Kidney (tissue), 14 donors: Measurements from ENCODE around the gene SLC18A3. TPM values are rescaled to one million over a fixed set of nuclear protein-coding genes. Genes with fewer than 3 reads are reported as not detected.

Experiments used
- DNase-seq, 5 donors: peaks; one replicate each; pipeline ENCODE4 v3.0.0-alpha.2; 2013 to 2020
- FAIRE-seq: peaks from 2 replicates; lab custom pipeline; 2012; peaks lifted over from hg19 to GRCh38; lab: Jason Lieb, UNC
- H3K27ac ChIP-seq, 2 donors: one replicate each; pipeline ENCODE4 v1.7.0; 2013; ENCODE audit warnings: low read depth in 2 of 2, low read length in 2 of 2, inconsistent platforms in 1 of 2
- H3K27me3 ChIP-seq: one replicate; pipeline ENCODE4 v1.7.1; 2013; ENCODE audit warnings: low read length, inconsistent platforms; ENCODE audit not compliant: control insufficient read depth, insufficient read depth
- H3K36me3 ChIP-seq, 3 donors: one replicate each; pipeline versions ENCODE4 v1.7.0 to v1.7.1; 2013; ENCODE audit warnings: low read length in 3 of 3, control low read depth in 1 of 3, inconsistent platforms in 1 of 3; ENCODE audit not compliant: insufficient read depth in 3 of 3, control insufficient read depth in 2 of 3
- H3K4me1 ChIP-seq, 3 donors: one replicate each; pipeline versions ENCODE4 v1.7.0 to v1.7.1; 2013; ENCODE audit warnings: low read length in 3 of 3, inconsistent platforms in 1 of 3, low read depth in 1 of 3; ENCODE audit not compliant: control insufficient read depth in 2 of 3, insufficient read depth in 2 of 3
- H3K4me3 ChIP-seq, 3 donors: one replicate each; pipeline versions ENCODE4 v1.7.0 to v1.8.1; 2013; ENCODE audit warnings: low read length in 3 of 3, control low read depth in 1 of 3, inconsistent platforms in 1 of 3
- H3K9ac ChIP-seq, 3 donors: one replicate each; pipeline versions ENCODE4 v1.7.0 to v1.7.1; 2013; ENCODE audit warnings: low read length in 3 of 3, control low read depth in 1 of 3, inconsistent platforms in 1 of 3
- H3K9me3 ChIP-seq, 3 donors: one replicate each; pipeline versions ENCODE4 v1.7.0 to v1.7.1; 2013; ENCODE audit warnings: low read length in 3 of 3, control low read depth in 1 of 3, inconsistent platforms in 1 of 3; ENCODE audit not compliant: control insufficient read depth in 2 of 3, insufficient read depth in 1 of 3
- intact Hi-C: fragments of 100-400 bp; cut with DNase I; formaldehyde crosslinking; loops from one replicate; pipeline ENCODE4 v1.11.1; 2022
- polyA plus RNA-seq: library from polyadenylated mRNA; stranded (reverse); fragments of 350-450 nt; fragmentation: Illumina TruSeq; extraction: RNeasy Lipid Tissue Mini Kit (QIAGEN cat#74804); gene quantifications from one replicate; pipeline ENCODE4 v1.2.3, GENCODE V29; 2014; ENCODE audit warnings: low read depth, low replicate concordance; ENCODE audit not compliant: insufficient read depth
- total RNA-seq: library from RNA; stranded (reverse); fragmentation: NEBNext Ultra II Directional; extraction: Animal tissue kit (Norgen Biotek cat#: 25700); gene quantifications from one replicate; pipeline ENCODE4 v1.2.1, GENCODE V29; 2021
- TF ChIP-seq, protein P1 (sequence below): IDR thresholded peaks from 3 replicates; pipeline ENCODE4 v1.5.1; 2012; ENCODE audit warnings: mild to moderate bottlenecking, moderate library complexity, borderline replicate concordance; ENCODE audit not compliant: insufficient read depth; ENCODE audit errors: extremely low read depth
- donor health status: control.
- donor health status: control.
- donor health status: control.
- donor health status: control.
- donor health status: control.
- donor health status: DM: yes; HTN: yes; CAD: no.
- donor health status: Normal renal cell carcinoma (clear cell type).

The SLC18A3 gene
- total and polyA plus RNA-seq, 2 donors from 2014 or later = not detected

DNA sequence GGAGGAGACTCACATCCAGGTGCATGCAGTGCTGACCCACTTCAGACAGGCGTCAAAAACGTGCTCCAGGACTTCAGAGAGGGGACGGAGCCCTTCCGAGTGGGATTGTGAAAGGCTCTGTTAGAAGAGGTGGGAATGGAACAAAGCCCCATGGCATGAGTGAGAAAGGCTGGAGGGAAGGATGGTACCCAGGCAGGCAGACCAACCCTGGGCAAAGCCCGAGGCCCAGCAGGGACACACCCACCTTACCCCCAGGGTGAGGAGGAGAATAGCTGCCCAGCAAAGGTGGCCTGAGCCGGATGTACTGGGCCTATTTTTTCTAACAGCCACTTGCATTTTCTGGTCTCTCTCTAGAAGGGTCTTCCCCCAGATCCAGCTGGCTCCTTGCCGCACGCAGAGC is 18.5 kb downstream of the SLC18A3 start:
- intact Hi-C loops = no loop called here
- no peak for FAIRE-seq

DNA sequence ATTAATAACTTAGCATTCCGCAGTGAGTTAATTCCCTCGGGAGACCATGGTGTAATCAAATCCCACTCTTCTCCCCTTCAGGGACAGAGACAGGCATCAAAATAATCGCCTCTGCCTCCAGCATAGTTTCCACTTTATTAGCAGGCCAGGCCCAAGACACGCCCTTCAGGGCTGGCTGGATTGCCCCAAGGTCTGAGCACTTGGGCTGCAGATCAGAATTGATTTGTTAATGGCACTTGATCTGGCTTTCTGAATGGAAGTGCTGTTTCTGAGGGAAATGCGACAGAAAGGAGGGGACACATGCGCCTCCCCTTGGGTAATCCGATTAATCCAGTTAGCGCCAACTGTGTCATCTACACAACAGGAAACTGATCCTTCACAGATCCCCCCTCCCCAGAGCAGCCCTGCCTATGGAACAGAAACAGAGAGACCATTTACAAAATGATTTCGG is 19.3 kb downstream of the SLC18A3 start:
- intact Hi-C loops = no loop called here
- TF ChIP-seq, protein P1, sequence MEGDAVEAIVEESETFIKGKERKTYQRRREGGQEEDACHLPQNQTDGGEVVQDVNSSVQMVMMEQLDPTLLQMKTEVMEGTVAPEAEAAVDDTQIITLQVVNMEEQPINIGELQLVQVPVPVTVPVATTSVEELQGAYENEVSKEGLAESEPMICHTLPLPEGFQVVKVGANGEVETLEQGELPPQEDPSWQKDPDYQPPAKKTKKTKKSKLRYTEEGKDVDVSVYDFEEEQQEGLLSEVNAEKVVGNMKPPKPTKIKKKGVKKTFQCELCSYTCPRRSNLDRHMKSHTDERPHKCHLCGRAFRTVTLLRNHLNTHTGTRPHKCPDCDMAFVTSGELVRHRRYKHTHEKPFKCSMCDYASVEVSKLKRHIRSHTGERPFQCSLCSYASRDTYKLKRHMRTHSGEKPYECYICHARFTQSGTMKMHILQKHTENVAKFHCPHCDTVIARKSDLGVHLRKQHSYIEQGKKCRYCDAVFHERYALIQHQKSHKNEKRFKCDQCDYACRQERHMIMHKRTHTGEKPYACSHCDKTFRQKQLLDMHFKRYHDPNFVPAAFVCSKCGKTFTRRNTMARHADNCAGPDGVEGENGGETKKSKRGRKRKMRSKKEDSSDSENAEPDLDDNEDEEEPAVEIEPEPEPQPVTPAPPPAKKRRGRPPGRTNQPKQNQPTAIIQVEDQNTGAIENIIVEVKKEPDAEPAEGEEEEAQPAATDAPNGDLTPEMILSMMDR = no peak
- H3K4me1 ChIP-seq = no peaks in the 10 kb centered on the region
- DNase-seq (peak in 1 of 5 donors; percentile 43), FAIRE-seq (no peak)
- H3K9ac ChIP-seq = no peak overlapping the region
- H3K4me3 ChIP-seq = no peak overlapping the region
- no peaks in the 10 kb centered on the region for H3K9me3 ChIP-seq
- H3K27ac ChIP-seq = no peak overlapping the region
- no peaks in the 10 kb centered on the region for H3K27me3 ChIP-seq
- no peaks in the 10 kb centered on the region for H3K36me3 ChIP-seq

More for the DNA sequence above, 18.5 kb downstream of the SLC18A3 start:
- Histone ChIP-seq H3K4me1 (no peaks in the 10 kb centered on the region), H3K9me3 (no peaks in the 10 kb centered on the region), H3K4me3 (no peak overlapping the region), H3K27ac (no peak overlapping the region), H3K36me3 (no peaks in the 10 kb centered on the region), H3K9ac (no peak overlapping the region), H3K27me3 (no peaks in the 10 kb centered on the region)
- TF ChIP-seq, protein P1 = no peak
- DNase-seq = peak in 1 of 5 donors; percentile 24

DNA sequence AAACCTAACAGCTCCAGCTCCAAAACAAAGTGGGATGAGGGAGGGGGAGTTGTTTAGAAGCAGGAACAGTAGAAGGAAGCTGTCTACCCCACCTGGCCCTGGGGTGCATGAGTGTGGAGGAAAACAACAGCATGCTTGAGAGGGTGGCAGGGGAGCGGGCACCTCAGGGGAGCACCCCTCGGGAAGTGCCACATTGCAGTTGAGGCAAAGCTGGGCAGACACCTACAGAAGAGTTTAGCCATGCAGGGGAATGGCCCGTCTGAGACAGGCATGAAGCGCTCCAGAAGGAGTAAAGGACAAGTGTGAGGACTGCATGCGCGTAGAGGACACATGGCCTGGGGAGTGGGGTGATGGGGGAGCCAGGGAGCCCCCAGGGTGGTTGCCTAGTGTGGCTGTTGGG is 21.9 kb downstream of the SLC18A3 start:
- Histone ChIP-seq H3K4me3 (no peak overlapping the region), H3K27me3 (no peaks in the 10 kb centered on the region), H3K36me3 (no peaks in the 10 kb centered on the region), H3K4me1 (no peaks in the 10 kb centered on the region), H3K9ac (no peak overlapping the region), H3K27ac (no peak overlapping the region), H3K9me3 (no peaks in the 10 kb centered on the region)
- intact Hi-C loops = no loop called here
- no peak for FAIRE-seq
- TF ChIP-seq, protein P1 = no peak
- DNase-seq = peak in 1 of 5 donors; percentile 11
